HG03060 (cell line): ENCODE results near the gene PHTF2.
"Not testable (repeated sequence)": the region's sequence is repeated elsewhere in the genome, so short reads cannot be mapped to it uniquely, and the experiment has no call there.

Experiments used
- ATAC-seq: cut with Tn5 transposase; IDR thresholded peaks from one replicate; pipeline ENCODE4 v1.9.1; 2021; ENCODE audit warnings: low read depth, moderate number of reproducible peaks; ENCODE audit not compliant: unreplicated experiment

PHTF2 gene

GRCh38 chr7:77827999-77828398 lies 29.4 kb downstream of the PHTF2 start:
- no peak for ATAC-seq

GRCh38 chr7:77830649-77831355 lies 32.2 kb downstream of the PHTF2 start:
- ATAC-seq, result no peak

- no peak for ATAC-seq
These were observed 32.9 kb downstream of the PHTF2 start for GRCh38 chr7:77831481-77831880.

GRCh38 chr7:77831953-77832352 lies 33.4 kb downstream of the PHTF2 start:
- ATAC-seq, result no peak

- no peak for ATAC-seq
These were observed 34.6 kb downstream of the PHTF2 start for GRCh38 chr7:77833136-77833535.

- ATAC-seq, result not testable (repeated sequence)
These were observed 37.9 kb downstream of the PHTF2 start for GRCh38 chr7:77836425-77836824.

GRCh38 chr7:77837275-77837674 lies 38.7 kb downstream of the PHTF2 start:
- ATAC-seq, result no peak

- ATAC-seq, result no peak
These were observed 39.4 kb downstream of the PHTF2 start for GRCh38 chr7:77837966-77838365.

- no peak for ATAC-seq
These were observed 40.4 kb downstream of the PHTF2 start for GRCh38 chr7:77838929-77839491.

GRCh38 chr7:77839919-77840318 lies 41.3 kb downstream of the PHTF2 start:
- ATAC-seq, result no peak

- ATAC-seq, result no peak
These were observed 44.6 kb downstream of the PHTF2 start for GRCh38 chr7:77843194-77843593.

- ATAC-seq, result no peak
These were observed 47.9 kb downstream of the PHTF2 start for GRCh38 chr7:77846317-77847092.

GRCh38 chr7:77855371-77856083 lies 57.0 kb downstream of the PHTF2 start:
- no peak for ATAC-seq

GRCh38 chr7:77858278-77858677 lies 59.7 kb downstream of the PHTF2 start:
- ATAC-seq, result no peak

GRCh38 chr7:77859343-77859742 lies 60.8 kb downstream of the PHTF2 start:
- no peak for ATAC-seq

- ATAC-seq, result no peak
These were observed 64.1 kb downstream of the PHTF2 start for GRCh38 chr7:77862691-77863090.

- no peak for ATAC-seq
These were observed 65.3 kb downstream of the PHTF2 start for GRCh38 chr7:77863860-77864259.

GRCh38 chr7:77866370-77866769 lies 67.8 kb downstream of the PHTF2 start:
- ATAC-seq, result no peak

GRCh38 chr7:77866786-77867536 lies 68.4 kb downstream of the PHTF2 start:
- ATAC-seq, result no peak

GRCh38 chr7:77867537-77867865 lies 68.9 kb downstream of the PHTF2 start:
- ATAC-seq, result no peak
